Skeletal muscle satellite cell (primary cell): ENCODE measurements around the gene TRIP10.
"Not testable (repeated sequence)": the region's sequence is repeated elsewhere in the genome, so short reads cannot be mapped to it uniquely, and the experiment has no call there.

Experiments used
- H3K27me3 ChIP-seq: 2 replicates; pipeline ENCODE4 v1.7.0; 2013; ENCODE audit warnings: low read length; ENCODE audit not compliant: control insufficient read depth, insufficient read depth
- H3K36me3 ChIP-seq: 2 replicates; pipeline ENCODE4 v1.7.0; 2013; ENCODE audit warnings: mild to moderate bottlenecking, control low read depth, low read length; ENCODE audit not compliant: insufficient read depth
- H3K4me1 ChIP-seq: 2 replicates; pipeline ENCODE4 v1.7.0; 2013; ENCODE audit warnings: low read length; ENCODE audit not compliant: control insufficient read depth, insufficient read depth
- H3K4me2 ChIP-seq: 2 replicates; pipeline ENCODE4 v1.7.0; 2013; ENCODE audit warnings: mild to moderate bottlenecking, low read length
- H3K4me3 ChIP-seq: 2 replicates; pipeline ENCODE4 v1.7.0; 2013; ENCODE audit warnings: low read length
- H3K9ac ChIP-seq: 2 replicates; pipeline ENCODE4 v1.7.0; 2013; ENCODE audit warnings: mild to moderate bottlenecking, low read depth, low read length, moderate library complexity
- H3K9me3 ChIP-seq: replicated peaks from 2 replicates; pipeline ENCODE4 v1.7.0; 2013; ENCODE audit warnings: mild to moderate bottlenecking, control low read depth, low read length

The TRIP10 gene

DNA sequence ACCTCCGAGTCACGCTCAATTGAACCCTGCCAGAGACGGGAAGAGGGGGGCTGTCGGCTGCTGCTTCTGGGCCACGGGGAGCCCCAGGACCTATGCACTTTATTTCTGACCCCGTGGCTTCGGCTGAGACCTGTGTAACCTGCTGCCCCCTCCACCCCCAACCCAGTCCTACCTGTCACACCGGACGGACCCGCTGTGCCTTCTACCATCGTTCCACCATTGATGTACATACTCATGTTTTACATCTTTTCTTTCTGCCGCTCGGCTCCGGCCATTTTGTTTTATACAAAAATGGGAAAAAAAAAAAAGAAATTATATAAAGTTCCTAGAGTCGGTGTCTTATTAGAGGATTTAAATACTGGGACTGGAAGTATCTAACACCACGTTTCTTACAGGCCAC is 11.7 kb downstream of the TRIP10 start:
- H3K9ac ChIP-seq, result no peak overlapping the region
- no peaks in the 10 kb centered on the region for H3K27me3 ChIP-seq
- H3K36me3 ChIP-seq, result peaks cover 55% of the 10 kb centered on the region
- H3K4me2 ChIP-seq, result no peak overlapping the region
- no peaks in the 10 kb centered on the region for H3K9me3 ChIP-seq
- peaks cover 9% of the 10 kb centered on the region for H3K4me1 ChIP-seq
- no peak overlapping the region for H3K4me3 ChIP-seq

DNA sequence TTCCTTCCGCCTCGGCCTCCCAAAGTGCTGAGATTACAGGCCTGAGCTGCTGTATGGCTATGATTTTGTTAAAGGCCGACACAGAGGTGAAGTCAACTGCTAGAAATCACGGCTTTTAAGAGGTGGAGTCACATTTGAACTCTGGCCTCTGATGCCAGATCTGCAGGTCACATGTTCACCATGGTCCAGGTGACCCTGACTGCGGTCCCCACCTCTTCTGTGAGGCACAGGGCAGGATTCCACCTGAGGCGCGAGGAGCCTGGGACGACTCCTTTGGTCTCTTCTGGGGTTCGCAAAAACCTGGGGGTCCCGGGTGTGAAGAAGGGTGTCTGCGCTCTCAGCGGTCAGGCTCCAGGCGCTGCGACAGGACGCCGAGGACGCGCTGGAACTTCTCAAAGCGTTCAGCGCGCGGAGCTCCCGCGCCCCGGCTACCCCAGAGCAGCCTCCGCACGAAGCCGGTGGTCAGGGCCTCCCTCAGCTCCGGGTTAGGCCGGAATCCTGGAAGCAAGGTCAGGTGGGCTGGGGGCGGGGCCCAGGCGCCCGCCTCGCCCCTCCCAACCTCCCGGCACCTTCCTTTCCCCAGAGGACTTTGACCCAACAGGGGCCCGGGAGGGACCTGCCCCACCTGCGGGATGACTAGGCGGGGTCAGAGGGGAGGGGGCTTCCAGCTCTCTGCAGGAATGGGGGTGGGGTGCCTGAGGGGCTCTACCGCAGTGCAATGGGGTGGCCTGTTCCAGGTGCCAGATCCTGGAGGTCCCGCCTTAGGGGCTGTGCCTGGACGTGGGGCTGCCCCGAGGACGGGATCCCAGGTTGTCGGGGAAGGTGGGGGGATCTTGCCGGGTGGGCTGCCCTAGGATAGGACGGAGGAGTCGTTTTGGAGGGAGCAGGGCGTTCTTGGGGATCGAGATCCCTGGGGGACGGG is 13.0 kb downstream of the TRIP10 start:
- Histone ChIP-seq H3K4me2 (peak overlapping the region; percentile 89), H3K9ac (peak overlapping the region; percentile 2), H3K9me3 (no peaks in the 10 kb centered on the region), H3K36me3 (peaks cover 42% of the 10 kb centered on the region), H3K4me1 (peaks cover 9% of the 10 kb centered on the region), H3K4me3 (peak overlapping the region; percentile 69), H3K27me3 (no peaks in the 10 kb centered on the region)

DNA sequence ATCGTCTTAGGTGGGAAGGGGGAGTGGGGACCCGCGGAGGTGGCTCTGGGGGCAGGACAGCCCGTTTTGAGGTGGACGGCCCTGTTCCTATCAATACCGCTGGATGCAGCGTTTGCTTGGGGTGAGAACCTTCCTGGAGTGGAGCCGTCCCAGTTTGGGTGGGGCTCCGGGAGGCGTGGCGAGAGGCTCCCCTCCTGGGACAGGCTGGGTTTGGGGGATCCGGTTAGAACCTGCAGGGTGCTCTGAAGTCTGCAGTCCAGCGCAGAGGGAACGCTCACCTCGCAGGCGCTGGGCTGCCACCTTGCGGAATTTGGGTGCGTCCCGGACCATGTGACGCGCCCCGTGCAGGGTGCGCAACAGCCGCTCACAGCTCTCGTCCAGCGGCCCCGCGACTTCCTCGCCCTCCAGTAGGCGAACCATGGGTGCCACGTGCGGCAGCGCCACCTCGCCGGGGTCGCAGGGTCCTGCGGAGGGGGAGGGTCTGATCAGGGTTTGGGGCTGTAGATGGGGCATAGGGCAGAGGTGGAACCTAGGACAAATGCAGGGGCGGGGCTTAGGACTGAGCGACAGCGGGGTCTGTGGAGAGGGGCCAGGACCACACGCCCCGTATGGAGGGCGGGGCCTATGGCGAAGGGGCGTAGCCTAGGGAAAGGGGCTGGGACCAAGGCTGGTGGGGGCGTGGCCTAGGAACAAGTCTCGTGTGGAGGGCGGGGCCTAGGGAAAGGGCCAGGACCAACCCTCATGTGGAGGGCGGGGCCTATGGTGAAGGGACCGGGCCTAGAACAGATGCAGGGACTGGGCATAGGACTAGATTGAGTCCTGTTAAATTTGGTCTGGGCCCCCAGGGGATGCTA is 13.9 kb downstream of the TRIP10 start:
- H3K4me2 ChIP-seq, result peak overlapping the region; percentile 89
- no peaks in the 10 kb centered on the region for H3K9me3 ChIP-seq
- H3K9ac ChIP-seq, result peak overlapping the region; percentile 2
- H3K36me3 ChIP-seq, result peaks cover 33% of the 10 kb centered on the region
- H3K4me3 ChIP-seq, result peak overlapping the region; percentile 69
- peaks cover 9% of the 10 kb centered on the region for H3K4me1 ChIP-seq
- no peaks in the 10 kb centered on the region for H3K27me3 ChIP-seq

DNA sequence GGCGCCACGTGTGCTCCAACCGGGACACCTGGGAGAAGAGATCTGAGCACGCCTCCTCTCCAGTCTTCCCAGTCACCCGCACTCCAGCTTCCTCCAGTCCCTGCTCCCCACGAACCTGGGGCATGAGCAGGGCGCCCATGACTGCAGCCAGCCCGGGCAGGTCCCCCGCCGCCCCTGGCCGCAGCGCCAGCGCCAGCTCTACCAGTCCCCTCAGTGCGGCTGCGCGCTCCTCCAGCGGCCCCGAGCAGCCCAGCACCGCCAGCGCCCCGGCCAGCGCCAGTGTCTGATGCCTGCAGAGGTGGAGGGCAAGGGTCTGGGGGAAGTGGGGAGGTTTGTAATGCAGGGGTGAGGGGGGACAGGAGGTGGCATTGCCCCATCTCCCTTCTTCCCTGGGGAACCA is 14.7 kb downstream of the TRIP10 start:
- Histone ChIP-seq H3K27me3 (no peaks in the 10 kb centered on the region), H3K9me3 (no peaks in the 10 kb centered on the region), H3K9ac (no peak overlapping the region), H3K4me1 (peaks cover 9% of the 10 kb centered on the region), H3K4me3 (no peak overlapping the region), H3K36me3 (peaks cover 28% of the 10 kb centered on the region), H3K4me2 (no peak overlapping the region)

DNA sequence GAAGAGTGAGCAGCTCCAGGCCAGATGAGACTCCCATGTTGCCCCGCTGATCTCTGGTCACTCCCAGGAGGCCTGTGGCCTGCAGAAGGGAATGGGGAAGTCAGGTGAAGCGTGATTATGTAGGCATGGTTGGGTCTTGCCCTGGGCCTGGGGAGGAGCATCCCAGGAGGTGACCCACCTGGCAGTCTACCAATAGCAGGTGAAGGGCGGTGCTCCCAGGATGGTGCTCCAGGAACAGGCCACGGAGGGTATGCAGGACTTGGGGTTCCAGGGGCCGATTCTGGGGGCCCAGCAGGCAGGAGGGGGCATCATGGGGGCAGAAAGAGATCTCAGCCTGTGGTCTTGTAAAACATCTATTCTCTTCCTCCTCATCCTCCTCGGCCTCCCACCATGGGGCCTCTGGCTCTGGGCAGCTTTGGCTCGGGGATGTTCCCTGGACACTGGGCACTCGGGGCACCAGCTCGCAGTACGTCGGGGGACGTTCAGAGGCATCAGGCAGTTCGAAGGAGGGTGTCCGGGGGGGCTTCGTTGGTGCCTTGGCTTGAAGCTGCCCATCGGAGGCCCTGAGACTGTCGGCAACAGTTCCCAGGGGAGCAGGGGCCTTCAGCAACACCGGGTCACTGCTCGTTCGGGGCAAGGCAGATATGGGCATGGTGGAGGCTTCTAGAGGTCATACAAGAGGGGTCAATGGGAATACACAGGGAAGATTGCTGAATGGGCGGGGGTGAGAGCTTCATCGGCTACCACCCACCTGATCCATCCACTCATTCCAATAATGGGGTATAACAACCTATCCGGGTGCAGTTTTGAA is 15.4 kb downstream of the TRIP10 start:
- peaks cover 21% of the 10 kb centered on the region for H3K36me3 ChIP-seq
- peaks cover 9% of the 10 kb centered on the region for H3K4me1 ChIP-seq
- no peak overlapping the region for H3K4me2 ChIP-seq
- H3K27me3 ChIP-seq, result no peaks in the 10 kb centered on the region
- H3K4me3 ChIP-seq, result no peak overlapping the region
- H3K9me3 ChIP-seq, result no peaks in the 10 kb centered on the region
- no peak overlapping the region for H3K9ac ChIP-seq

DNA sequence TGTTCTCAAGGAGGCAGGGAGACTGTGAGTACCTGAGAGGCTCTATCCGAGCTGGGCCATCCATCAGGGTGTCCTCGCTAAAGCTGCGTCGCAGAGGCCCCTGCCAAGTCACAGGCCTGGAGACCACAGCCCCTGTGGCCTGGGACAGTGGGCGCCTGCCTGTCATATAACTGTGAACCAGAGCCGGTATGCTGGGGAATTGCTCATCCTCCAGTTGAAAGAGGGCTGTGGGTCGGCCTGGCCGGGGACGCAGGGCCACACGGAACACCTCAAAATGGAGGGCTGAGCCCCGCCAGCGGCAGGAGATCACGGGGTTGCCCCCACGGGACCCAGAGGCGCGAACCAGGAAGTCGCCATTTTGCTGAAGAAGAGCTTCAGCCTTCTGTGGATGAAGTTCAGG is 21.1 kb downstream of the TRIP10 start:
- Histone ChIP-seq H3K4me3 (no peak overlapping the region), H3K27me3 (no peaks in the 10 kb centered on the region), H3K4me1 (no peaks in the 10 kb centered on the region), H3K4me2 (no peak overlapping the region), H3K9me3 (no peaks in the 10 kb centered on the region), H3K9ac (no peak overlapping the region), H3K36me3 (no peaks in the 10 kb centered on the region)

DNA sequence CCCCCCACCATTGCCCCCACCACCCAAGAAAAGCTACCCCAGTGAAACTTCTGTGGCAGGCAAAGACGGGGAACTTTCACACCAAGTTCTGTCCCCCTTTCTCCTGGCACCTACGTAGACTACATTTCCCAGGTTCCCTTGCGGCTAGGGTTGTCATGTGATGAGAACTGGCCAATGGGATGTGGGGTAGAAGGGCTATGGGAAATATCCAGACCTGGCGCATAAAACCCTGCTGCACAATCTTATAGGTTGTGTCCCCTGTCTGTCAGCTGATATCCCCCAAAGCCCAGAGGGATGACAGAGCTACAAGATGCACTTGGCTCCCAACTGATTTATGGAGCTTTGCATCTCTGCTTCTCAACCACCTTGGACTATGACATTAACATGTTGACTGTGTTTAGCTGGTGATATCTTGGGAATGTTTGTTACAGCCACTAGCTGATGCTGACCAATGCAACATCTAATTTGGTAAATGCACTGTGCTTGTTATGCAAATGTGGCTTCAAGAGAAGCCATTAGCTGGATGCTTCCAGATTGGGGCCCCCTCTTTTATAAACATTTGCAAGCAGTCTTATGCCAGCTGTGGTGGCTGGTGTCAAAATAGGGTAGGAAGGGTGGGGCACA is 21.7 kb downstream of the TRIP10 start:
- Histone ChIP-seq H3K4me2 (no peak overlapping the region), H3K36me3 (no peaks in the 10 kb centered on the region), H3K4me1 (no peaks in the 10 kb centered on the region)

DNA sequence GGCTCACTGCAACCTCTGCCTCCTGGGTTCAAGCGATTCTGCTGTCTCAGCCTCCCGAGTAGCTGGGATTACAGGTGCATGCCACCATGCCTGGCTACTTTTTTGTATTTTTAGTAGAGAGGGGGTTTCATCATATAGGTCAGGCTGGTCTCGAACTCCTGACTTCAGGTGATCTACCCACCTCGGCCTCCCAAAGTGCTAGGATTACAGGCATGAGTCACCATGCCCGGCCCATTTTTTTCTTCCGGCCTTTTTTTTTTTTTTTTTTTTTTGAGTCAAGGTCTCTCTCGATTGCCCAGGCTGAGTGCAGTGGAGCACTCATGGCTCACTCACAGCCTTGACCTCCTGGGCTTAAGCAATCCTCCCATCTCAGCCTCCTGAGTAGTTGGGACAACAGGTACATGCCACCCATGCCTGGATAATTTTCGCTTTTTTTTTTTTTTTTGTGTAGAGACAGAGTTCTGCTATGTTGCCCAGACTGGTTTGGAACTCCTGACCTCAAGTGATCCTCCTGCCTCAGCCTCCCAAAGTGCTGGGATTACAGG is 22.8 kb downstream of the TRIP10 start:
- not testable (repeated sequence) for H3K36me3 ChIP-seq, H3K9me3 ChIP-seq, H3K4me3 ChIP-seq, H3K9ac ChIP-seq, H3K4me1 ChIP-seq, H3K4me2 ChIP-seq
- peaks cover 16% of the 10 kb centered on the region for H3K27me3 ChIP-seq

More for the DNA sequence above, 21.7 kb downstream of the TRIP10 start:
- peaks cover 5% of the 10 kb centered on the region for H3K27me3 ChIP-seq
- H3K9ac ChIP-seq, result no peak overlapping the region
- H3K9me3 ChIP-seq, result no peaks in the 10 kb centered on the region
- no peak overlapping the region for H3K4me3 ChIP-seq

DNA sequence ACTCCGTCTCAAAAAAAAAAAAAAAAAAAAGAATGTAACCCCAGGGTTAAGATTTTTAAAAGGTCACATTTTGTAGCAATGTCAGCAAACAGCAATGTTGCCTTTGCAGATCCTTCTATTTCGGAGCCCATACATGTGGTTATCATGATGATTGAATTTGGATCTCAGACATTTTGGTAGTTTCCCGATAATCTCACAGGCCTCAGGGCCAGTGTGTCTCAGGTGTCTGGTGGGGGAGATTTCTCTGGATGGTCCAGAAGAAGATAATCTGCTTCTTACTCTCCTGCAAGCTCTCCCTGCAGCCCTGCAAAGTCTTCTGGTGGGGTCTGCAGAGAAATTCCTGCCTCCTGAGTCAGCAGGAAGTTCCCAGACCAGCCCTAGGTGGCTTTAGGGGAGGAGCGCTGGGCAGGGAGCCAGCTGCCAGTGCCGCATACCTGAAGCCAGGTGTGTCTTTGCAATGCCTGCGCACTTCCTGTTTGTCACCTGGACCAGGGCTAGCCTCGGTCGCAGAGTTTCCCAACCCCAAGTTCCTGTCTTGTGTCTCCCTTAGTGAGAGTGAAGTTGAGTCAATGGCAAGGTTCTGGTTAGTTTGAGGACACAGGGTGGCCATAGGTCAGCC is 26.4 kb downstream of the TRIP10 start:
- no peak overlapping the region for H3K4me3 ChIP-seq

DNA sequence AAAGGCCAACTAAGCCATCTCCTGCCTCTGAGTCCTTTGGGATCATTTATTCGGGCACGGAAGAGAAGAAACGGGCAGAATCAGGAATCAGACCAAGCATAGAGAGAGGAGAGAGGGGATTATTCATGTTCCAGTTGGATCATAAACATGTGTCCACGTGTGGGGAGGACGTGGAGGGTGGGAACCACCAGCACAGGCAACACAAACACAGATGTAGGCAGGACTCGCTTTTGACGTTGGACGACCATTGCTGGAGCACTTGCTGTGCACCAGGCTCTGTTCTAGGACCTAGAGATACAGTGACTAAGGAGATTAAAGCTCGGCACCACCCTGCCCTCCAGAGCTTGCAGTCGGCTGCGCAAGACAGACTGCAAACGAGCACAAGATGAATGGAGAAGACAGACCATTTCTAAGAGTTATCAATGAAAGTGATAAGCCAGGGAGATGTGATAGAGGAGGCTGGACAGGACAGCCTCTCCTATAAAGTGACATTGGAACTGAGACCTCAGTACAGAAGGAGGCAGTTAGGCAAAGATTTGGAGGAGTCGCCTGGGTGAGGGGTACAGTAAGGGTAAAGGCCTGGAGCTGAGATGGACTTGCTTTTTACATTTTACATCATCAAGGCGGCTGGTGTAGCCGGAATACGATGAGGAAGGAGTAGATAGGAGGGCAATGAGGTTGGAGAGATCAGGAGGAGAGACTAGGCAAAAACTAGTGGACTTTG is 27.0 kb downstream of the TRIP10 start:
- H3K36me3 ChIP-seq, result no peaks in the 10 kb centered on the region
- H3K27me3 ChIP-seq, result peaks cover 22% of the 10 kb centered on the region
- H3K9ac ChIP-seq, result no peak overlapping the region
- no peak overlapping the region for H3K4me2 ChIP-seq
- no peak overlapping the region for H3K4me3 ChIP-seq
- H3K4me1 ChIP-seq, result peaks cover 5% of the 10 kb centered on the region
- no peaks in the 10 kb centered on the region for H3K9me3 ChIP-seq

More for the DNA sequence above, 26.4 kb downstream of the TRIP10 start:
- no peaks in the 10 kb centered on the region for H3K36me3 ChIP-seq
- peaks cover 22% of the 10 kb centered on the region for H3K27me3 ChIP-seq
- H3K4me2 ChIP-seq, result no peak overlapping the region
- H3K9ac ChIP-seq, result no peak overlapping the region
- peaks cover 5% of the 10 kb centered on the region for H3K4me1 ChIP-seq
- H3K9me3 ChIP-seq, result no peaks in the 10 kb centered on the region
